ENCODE results near the gene GLB1L2.
"Not testable (repeated sequence)": the region's sequence is repeated elsewhere in the genome, so short reads cannot be mapped to it uniquely, and the experiment has no call there.

GLB1L2 gene, protein sequence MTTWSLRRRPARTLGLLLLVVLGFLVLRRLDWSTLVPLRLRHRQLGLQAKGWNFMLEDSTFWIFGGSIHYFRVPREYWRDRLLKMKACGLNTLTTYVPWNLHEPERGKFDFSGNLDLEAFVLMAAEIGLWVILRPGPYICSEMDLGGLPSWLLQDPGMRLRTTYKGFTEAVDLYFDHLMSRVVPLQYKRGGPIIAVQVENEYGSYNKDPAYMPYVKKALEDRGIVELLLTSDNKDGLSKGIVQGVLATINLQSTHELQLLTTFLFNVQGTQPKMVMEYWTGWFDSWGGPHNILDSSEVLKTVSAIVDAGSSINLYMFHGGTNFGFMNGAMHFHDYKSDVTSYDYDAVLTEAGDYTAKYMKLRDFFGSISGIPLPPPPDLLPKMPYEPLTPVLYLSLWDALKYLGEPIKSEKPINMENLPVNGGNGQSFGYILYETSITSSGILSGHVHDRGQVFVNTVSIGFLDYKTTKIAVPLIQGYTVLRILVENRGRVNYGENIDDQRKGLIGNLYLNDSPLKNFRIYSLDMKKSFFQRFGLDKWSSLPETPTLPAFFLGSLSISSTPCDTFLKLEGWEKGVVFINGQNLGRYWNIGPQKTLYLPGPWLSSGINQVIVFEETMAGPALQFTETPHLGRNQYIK

GRCh38 chr11:134331354-134332188 is at the start of gene GLB1L2:
Gene GLB1L2 (plus strand): TSS chr11:134331988. CDS start chr11:134332062, 74 bp downstream.
- no peak for DNase-seq (ENCODE audit: low read depth, low spot score)

- no peak for DNase-seq (ENCODE audit: low read depth, low spot score)
These were observed 49.4 kb upstream of the GLB1L2 start for GRCh38 chr11:134282121-134283045.

DNA sequence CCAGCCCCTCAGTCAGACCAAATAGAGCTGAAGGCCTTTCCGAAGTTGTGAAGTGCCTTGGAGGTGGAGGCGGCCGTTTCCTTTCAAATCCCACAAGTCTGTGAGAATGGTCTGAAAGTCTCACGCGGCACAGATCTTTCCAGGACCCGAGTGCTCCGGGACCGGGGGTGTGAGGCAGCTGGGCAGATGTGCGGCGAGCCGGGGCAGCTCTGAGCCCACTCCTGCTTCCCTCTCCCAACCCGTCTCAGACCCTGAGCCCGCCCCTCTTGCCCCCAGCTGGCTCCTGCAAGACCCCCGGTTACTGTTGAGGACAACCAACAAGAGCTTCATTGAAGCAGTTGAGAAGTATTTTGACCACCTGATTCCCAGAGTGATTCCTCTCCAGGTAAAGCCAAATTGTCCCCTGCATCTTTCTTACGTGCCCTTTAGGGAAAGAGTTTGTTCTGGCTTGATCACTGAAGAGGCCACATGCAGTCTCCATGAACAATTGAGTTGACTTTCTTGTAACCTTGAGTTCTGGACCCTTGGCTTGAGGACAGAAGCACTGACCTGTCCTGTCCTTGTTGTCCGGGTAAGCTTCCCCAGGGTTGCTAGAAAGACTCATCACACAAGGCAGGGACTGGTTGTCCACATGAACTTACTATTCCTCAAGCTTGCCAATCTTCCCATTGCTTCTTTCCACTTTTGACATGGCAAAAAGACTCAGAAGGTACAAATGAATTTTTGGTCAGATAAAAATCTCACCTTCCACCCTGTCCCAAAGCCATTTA is 48.1 kb upstream of the GLB1L2 start:
- DNase-seq (ENCODE audit: low read depth, low spot score): no peak

- not testable (repeated sequence) for DNase-seq (ENCODE audit: low read depth, low spot score)
These were observed 47.4 kb upstream of the GLB1L2 start for GRCh38 chr11:134284349-134284748.

DNA sequence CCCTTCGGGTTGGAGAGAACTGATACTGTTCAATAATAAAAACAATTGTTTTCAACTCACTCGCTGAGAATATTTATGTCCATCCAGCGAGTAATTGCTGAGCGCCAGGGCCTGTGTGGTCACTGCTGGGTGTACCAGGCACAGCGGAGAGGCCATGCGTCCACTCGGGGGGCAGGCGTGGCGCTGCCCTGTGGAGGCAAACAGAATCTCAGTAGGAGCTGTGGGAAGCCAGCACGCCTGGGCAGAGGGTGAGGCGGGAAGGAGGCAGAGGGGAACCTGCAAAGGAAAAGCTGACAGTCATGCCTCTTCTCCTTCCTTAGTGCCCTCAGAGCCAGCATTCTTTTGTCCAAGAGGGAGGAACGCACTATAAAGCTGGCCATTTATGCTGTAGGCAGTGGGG is 44.2 kb upstream of the GLB1L2 start:
- no peak for DNase-seq (ENCODE audit: low read depth, low spot score)

- DNase-seq (ENCODE audit: low read depth, low spot score): no peak
These were observed 43.3 kb upstream of the GLB1L2 start for GRCh38 chr11:134288486-134288885.

DNA sequence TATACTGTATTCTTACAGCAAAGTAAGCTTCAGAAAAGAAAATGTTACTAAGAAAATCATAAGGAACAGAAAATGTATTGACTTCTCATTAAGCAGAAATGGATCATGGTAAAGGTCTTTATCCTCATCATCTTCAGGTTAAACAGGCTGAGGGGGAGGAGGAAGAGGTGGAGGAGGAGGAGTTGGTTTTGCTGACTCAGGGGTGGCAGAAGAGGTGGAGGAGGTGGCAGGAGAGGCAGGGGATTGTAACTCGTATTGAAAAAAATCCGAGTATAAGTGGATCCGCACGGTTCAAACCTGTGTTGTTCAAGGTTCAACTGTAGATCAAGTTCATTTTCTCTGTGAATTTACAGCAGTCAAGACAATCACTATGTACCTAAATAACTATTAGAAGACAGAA is 42.6 kb upstream of the GLB1L2 start:
- DNase-seq (ENCODE audit: low read depth, low spot score): no peak

GRCh38 chr11:134289789-134290188 is 42.0 kb upstream of the GLB1L2 start:
- DNase-seq (ENCODE audit: low read depth, low spot score): no peak

GRCh38 chr11:134290646-134291045 is 41.1 kb upstream of the GLB1L2 start:
- DNase-seq (ENCODE audit: low read depth, low spot score): no peak

DNA sequence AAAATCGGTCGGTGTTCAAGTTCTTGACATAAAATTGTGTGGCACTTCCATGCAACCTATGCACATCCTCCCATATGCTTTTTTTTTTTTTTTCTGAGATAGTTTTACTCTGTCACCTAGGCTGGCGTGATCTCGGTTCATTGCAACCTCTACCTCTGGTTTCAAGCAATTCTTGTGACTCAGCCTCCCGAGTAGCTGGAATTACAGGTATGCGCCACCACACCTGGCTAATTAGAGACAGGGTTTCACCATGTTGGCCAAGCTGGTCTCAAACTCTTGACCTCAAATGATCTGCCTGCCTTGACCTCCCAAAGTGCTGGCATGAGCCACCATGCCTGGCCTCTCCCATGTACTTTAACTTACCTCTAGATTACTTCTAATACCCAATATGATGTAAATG is 40.6 kb upstream of the GLB1L2 start:
- no peak for DNase-seq (ENCODE audit: low read depth, low spot score)

GRCh38 chr11:134292661-134293060 is 39.1 kb upstream of the GLB1L2 start:
- DNase-seq (ENCODE audit: low read depth, low spot score): no peak

- DNase-seq (ENCODE audit: low read depth, low spot score): no peak
These were observed 38.4 kb upstream of the GLB1L2 start for GRCh38 chr11:134293119-134294113.

- no peak for DNase-seq (ENCODE audit: low read depth, low spot score)
These were observed 37.1 kb upstream of the GLB1L2 start for GRCh38 chr11:134294664-134295063.

DNA sequence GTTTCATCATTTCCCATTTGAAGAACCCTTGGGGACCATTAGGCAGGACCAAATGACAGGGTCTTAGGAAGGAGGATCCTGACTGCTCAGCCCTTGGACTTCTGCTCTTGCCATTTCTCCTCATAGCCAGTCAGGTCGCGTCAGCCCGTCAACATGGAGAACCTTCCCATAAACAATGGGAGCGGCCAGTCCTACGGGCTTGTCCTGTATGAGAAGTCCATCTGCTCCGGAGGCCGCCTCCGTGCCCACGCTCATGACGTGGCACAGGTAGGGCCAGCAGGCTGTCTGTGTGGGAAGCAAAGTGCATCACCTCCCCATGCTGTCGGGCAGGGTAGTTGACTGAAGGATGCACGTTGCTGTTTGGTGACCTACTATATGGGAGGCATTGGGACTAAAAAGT is 19.6 kb upstream of the GLB1L2 start:
- no peak for DNase-seq (ENCODE audit: low read depth, low spot score)

DNA sequence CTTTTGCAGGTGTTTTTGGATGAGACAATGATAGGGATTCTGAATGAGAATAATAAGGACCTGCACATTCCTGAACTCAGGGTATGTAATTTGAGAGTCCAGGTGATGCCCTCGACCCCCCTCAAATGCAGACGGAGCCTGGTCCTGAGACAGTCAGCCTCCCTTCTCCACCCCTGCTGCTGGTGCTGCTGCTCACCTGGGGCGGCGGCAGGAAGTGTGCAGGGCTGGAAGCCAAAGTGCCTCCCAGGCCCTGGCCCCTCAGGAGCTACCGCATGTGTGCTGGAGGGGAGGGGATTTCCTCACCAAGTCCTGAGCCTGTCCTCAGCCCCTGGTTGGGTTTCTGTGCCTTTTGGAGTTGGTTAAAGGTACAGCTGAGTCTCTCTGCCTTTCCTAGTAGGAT is 19.0 kb upstream of the GLB1L2 start:
- no peak for DNase-seq (ENCODE audit: low read depth, low spot score)

- DNase-seq (ENCODE audit: low read depth, low spot score): no peak
These were observed 18.4 kb upstream of the GLB1L2 start for GRCh38 chr11:134313379-134313778.

GRCh38 chr11:134313821-134314607 is 17.8 kb upstream of the GLB1L2 start:
- DNase-seq (ENCODE audit: low read depth, low spot score): no peak

- no peak for DNase-seq (ENCODE audit: low read depth, low spot score)
These were observed 14.7 kb upstream of the GLB1L2 start for GRCh38 chr11:134317103-134317502.

Data from iPS DF 19.7 (cell line).